HL-60 (cell line): ENCODE data around the gene RHOT2.

ENCODE experiments used
- CTCF ChIP-seq: IDR thresholded peaks from one replicate; pipeline ENCODE4 v1.5.1; 2011; ENCODE audit warnings: low read length, control low read depth, inconsistent platforms; ENCODE audit not compliant: insufficient read depth
- POLR2AphosphoS5 ChIP-seq: IDR thresholded peaks from 2 replicates; pipeline ENCODE4 v1.6.1; 2012; ENCODE audit warnings: low read depth

DNA sequence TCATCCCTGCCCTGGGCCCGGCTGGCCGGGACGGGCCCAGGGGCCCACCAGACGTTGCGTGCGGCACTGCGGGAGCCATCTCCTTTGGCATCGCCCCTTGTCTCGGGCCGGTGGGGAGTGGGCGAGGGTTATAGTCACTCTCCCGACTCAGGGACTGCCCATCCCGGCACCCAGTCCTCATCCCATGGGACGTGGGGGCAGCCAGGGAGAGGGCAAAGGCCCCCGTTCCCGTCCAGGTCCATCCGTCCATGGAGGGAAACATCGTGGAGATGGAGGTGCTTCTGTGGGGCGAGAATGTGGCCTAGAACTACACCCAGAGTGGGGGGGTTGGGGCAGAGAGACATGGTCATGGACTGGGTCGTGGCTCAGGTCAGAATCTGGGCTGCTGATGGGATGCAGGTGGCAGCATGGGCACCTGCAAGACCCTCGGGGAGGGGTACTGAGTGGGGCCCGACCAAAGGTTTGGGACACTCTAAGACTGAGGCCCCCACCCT lies 21.2 kb upstream of the RHOT2 start:
- TF ChIP-seq CTCF (no peak), POLR2AphosphoS5 (0 out of 2 replicates have a peak, but pooled peaks have one; percentile 8)
